Measurements from ENCODE around the gene MICB.
"Not testable (repeated sequence)": the region's sequence is repeated elsewhere in the genome, so short reads cannot be mapped to it uniquely, and the experiment has no call there.

Gene MICB

GRCh38 chr6:31502586-31502985 lies 4.6 kb downstream of the MICB start:
- DNase-seq (ENCODE audit: low read depth), result no peak
- H3K4me3 ChIP-seq (ENCODE audit: low read depth, low read length), result no peak overlapping the region
- TF ChIP-seq MAX (IDR thresholded peaks at IDR 0.05; ENCODE audit: low read depth, low read length) (no peak), POLR2A (IDR thresholded peaks at IDR 0.05; ENCODE audit: extremely low read depth, insufficient read length) (no peak), MYC (IDR thresholded peaks at IDR 0.05; ENCODE audit: low read depth, low read length) (no peak), CTCF (IDR thresholded peaks at IDR 0.05; ENCODE audit: low read depth, low read length) (no peak)

- H3K4me3 ChIP-seq (ENCODE audit: low read depth, low read length); DNase-seq (ENCODE audit: low read depth): not testable (repeated sequence)
These were observed 11.1 kb downstream of the MICB start for GRCh38 chr6:31509036-31509435.

GRCh38 chr6:31510007-31510406 lies 12.1 kb downstream of the MICB start:
- TF ChIP-seq MAX (IDR thresholded peaks at IDR 0.05; ENCODE audit: low read depth, low read length) (no peak), POLR2A (IDR thresholded peaks at IDR 0.05; ENCODE audit: extremely low read depth, insufficient read length) (no peak), CTCF (IDR thresholded peaks at IDR 0.05; ENCODE audit: low read depth, low read length) (no peak), MYC (IDR thresholded peaks at IDR 0.05; ENCODE audit: low read depth, low read length) (no peak)
- H3K4me3 ChIP-seq (ENCODE audit: low read depth, low read length), result no peak overlapping the region
- DNase-seq (ENCODE audit: low read depth), result no peak

- no peak overlapping the region for H3K4me3 ChIP-seq (ENCODE audit: low read depth, low read length)
- DNase-seq (ENCODE audit: low read depth), result no peak
These were observed 15.7 kb downstream of the MICB start for GRCh38 chr6:31513456-31514165.

GRCh38 chr6:31521835-31522234 lies 23.9 kb downstream of the MICB start:
- no peak overlapping the region for H3K4me3 ChIP-seq (ENCODE audit: low read depth, low read length)
- no peak for DNase-seq (ENCODE audit: low read depth)
- TF ChIP-seq POLR2A (IDR thresholded peaks at IDR 0.05; ENCODE audit: extremely low read depth, insufficient read length), result no peak
- TF ChIP-seq MYC (IDR thresholded peaks at IDR 0.05; ENCODE audit: low read depth, low read length), result no peak
- no peak for TF ChIP-seq MAX (IDR thresholded peaks at IDR 0.05; ENCODE audit: low read depth, low read length)
- TF ChIP-seq CTCF (IDR thresholded peaks at IDR 0.05; ENCODE audit: low read depth, low read length), result no peak

More at GRCh38 chr6:31513456-31514165, 15.7 kb downstream of the MICB start:
- TF ChIP-seq MAX (IDR thresholded peaks at IDR 0.05; ENCODE audit: low read depth, low read length), result no peak
- TF ChIP-seq MYC (IDR thresholded peaks at IDR 0.05; ENCODE audit: low read depth, low read length), result no peak
- no peak for TF ChIP-seq POLR2A (IDR thresholded peaks at IDR 0.05; ENCODE audit: extremely low read depth, insufficient read length)
- TF ChIP-seq CTCF (IDR thresholded peaks at IDR 0.05; ENCODE audit: low read depth, low read length), result no peak

GRCh38 chr6:31525553-31525931 lies 27.6 kb downstream of the MICB start:
- DNase-seq (ENCODE audit: low read depth), result no peak
- TF ChIP-seq CTCF (IDR thresholded peaks at IDR 0.05; ENCODE audit: low read depth, low read length) (no peak), POLR2A (IDR thresholded peaks at IDR 0.05; ENCODE audit: extremely low read depth, insufficient read length) (no peak), MYC (IDR thresholded peaks at IDR 0.05; ENCODE audit: low read depth, low read length) (no peak), MAX (IDR thresholded peaks at IDR 0.05; ENCODE audit: low read depth, low read length) (no peak)
- H3K4me3 ChIP-seq (ENCODE audit: low read depth, low read length), result no peak overlapping the region

Measured in NB4 (cell line).